Fibroblast of lung (primary cell): ENCODE results near the gene DSCAML1. TPM values are rescaled to one million over a fixed set of nuclear protein-coding genes. Genes with fewer than 3 reads are reported as not detected.

Experiments used
- DNase-seq, 2 donors: peaks; one replicate each; pipeline versions ENCODE4 v3.0.0 to v3.0.0-alpha.2; 2010; ENCODE audit warnings: low read depth in 2 of 2
- H2AFZ ChIP-seq: 2 replicates; pipeline ENCODE4 v1.5.1; 2012; ENCODE audit warnings: low read length, control low read depth, inconsistent platforms
- H3K27ac ChIP-seq: 2 replicates; pipeline ENCODE4 v1.5.1; 2011; ENCODE audit warnings: low read length, control low read depth; ENCODE audit not compliant: insufficient read depth
- H3K27me3 ChIP-seq: 2 replicates; pipeline ENCODE4 v1.5.1; 2011; ENCODE audit warnings: mild to moderate bottlenecking, low read length; ENCODE audit not compliant: control insufficient read depth, insufficient read depth
- H3K36me3 ChIP-seq: 2 replicates; pipeline ENCODE4 v1.5.1; 2011; ENCODE audit warnings: low read length; ENCODE audit not compliant: control insufficient read depth, insufficient read depth
- H3K4me1 ChIP-seq: 2 replicates; pipeline ENCODE4 v1.5.1; 2011; ENCODE audit warnings: low read length; ENCODE audit not compliant: control insufficient read depth, insufficient read depth; ENCODE audit errors: extremely low read depth
- H3K4me2 ChIP-seq: 2 replicates; pipeline ENCODE4 v1.5.1; 2011; ENCODE audit warnings: low read length, control low read depth; ENCODE audit not compliant: insufficient read depth; ENCODE audit errors: extremely low read depth
- H3K4me3 ChIP-seq, 4 experiments: fragments of 200-600 bp in 1 of 4; sonication (generic) in 1 of 4; replicated peaks in 1 of 4; 2 replicates each; pipeline ENCODE4 v1.5.1; 2011 to 2016; ENCODE audit warnings: low read length in 4 of 4, low read depth in 3 of 4, mild to moderate bottlenecking in 3 of 4, control low read depth in 2 of 4, inconsistent platforms in 1 of 4, mixed read lengths in 1 of 4; ENCODE audit not compliant: insufficient read depth in 1 of 4; ENCODE audit errors: control extremely low read depth in 1 of 4
- H3K79me2 ChIP-seq: 2 replicates; pipeline ENCODE4 v1.5.1; 2012; ENCODE audit warnings: mild to moderate bottlenecking, low read length, inconsistent platforms; ENCODE audit not compliant: control insufficient read depth, insufficient read depth
- H3K9ac ChIP-seq: 2 replicates; pipeline ENCODE4 v1.5.1; 2011; ENCODE audit warnings: mild to moderate bottlenecking, low read length, control low read depth; ENCODE audit not compliant: insufficient read depth
- H3K9me3 ChIP-seq: 2 replicates; pipeline ENCODE4 v1.5.1; 2012; ENCODE audit warnings: low read depth, low read length; ENCODE audit not compliant: control insufficient read depth, insufficient read depth
- H4K20me1 ChIP-seq: 2 replicates; pipeline ENCODE4 v1.5.1; 2011; ENCODE audit warnings: low read length; ENCODE audit not compliant: control insufficient read depth, insufficient read depth; ENCODE audit errors: extremely low read depth
- EZH2 ChIP-seq: IDR thresholded peaks from 2 replicates; pipeline ENCODE4 v1.5.1; 2012; ENCODE audit warnings: low read length, control low read depth, mild to moderate bottlenecking; ENCODE audit errors: missing control alignments
- polyA plus RNA-seq, 2 donors: library from polyadenylated mRNA; depleted of rRNA in 1 of 2; stranded (reverse) in 1 of 2; unstranded in 1 of 2; fragments of >200 nt; gene quantifications; 2 replicates each; pipeline ENCODE4 v1.2.1, GENCODE V29; 2011 to 2012; ENCODE audit warnings: missing spikeins in 1 of 2
- total RNA-seq: library from RNA; depleted of rRNA; stranded (reverse); fragments of >200 nt; gene quantifications from 2 replicates; pipeline ENCODE4 v1.2.1, GENCODE V29; 2014
- TF ChIP-seq, protein P1 (sequence below), 2 donors: IDR thresholded peaks in 1 of 2; conservative IDR thresholded peaks in 1 of 2; 1 replicate in 1 of 2; 2 replicates in 1 of 2; pipeline ENCODE4 v1.5.1; 2011 to 2012; ENCODE audit warnings: low read length in 2 of 2, control low read depth in 1 of 2, inconsistent platforms in 1 of 2, low read depth in 1 of 2, mild to moderate bottlenecking in 1 of 2

The DSCAML1 gene
- total and polyA plus RNA-seq, 2 donors (not counting 1 experiment from before 2014, with no cell fraction given) = not detected

- no peak for DNase-seq
- no peak for TF ChIP-seq EZH2
- TF ChIP-seq, protein P1, sequence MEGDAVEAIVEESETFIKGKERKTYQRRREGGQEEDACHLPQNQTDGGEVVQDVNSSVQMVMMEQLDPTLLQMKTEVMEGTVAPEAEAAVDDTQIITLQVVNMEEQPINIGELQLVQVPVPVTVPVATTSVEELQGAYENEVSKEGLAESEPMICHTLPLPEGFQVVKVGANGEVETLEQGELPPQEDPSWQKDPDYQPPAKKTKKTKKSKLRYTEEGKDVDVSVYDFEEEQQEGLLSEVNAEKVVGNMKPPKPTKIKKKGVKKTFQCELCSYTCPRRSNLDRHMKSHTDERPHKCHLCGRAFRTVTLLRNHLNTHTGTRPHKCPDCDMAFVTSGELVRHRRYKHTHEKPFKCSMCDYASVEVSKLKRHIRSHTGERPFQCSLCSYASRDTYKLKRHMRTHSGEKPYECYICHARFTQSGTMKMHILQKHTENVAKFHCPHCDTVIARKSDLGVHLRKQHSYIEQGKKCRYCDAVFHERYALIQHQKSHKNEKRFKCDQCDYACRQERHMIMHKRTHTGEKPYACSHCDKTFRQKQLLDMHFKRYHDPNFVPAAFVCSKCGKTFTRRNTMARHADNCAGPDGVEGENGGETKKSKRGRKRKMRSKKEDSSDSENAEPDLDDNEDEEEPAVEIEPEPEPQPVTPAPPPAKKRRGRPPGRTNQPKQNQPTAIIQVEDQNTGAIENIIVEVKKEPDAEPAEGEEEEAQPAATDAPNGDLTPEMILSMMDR (conservative IDR thresholded peaks at IDR 0.05 in 1 of 2, IDR thresholded peaks at IDR 0.05 in 1 of 2; ENCODE audit: low read depth in 1 of 2, low read length in 2 of 2) = no peak
These were observed 335.4 kb downstream of the DSCAML1 start for GRCh38 chr11:117461396-117462182.

DNA sequence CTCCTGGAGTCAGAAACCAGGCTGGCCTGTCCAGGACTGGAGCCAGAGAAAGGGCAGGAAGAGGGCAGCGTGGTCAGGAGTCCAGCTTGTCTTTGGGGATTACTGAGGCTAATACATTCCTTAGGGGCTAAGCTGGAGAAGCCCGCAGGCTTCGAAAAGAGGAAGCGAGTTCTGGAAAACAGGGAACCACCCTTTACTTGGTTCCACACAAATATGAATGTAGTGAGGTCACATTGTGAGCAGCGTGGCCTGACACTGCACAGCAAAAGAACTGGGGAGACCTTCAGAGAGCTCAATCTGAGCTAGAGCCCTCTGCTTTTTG, 337.1 kb downstream of the DSCAML1 start:
- no peak for TF ChIP-seq EZH2
- TF ChIP-seq, protein P1 (conservative IDR thresholded peaks at IDR 0.05 in 1 of 2, IDR thresholded peaks at IDR 0.05 in 1 of 2; ENCODE audit: low read depth in 1 of 2, low read length in 2 of 2) = no peak
- no peaks in the 10 kb centered on the region for H4K20me1 ChIP-seq
- no peak overlapping the region for H3K9ac ChIP-seq
- no peaks in the 10 kb centered on the region for H3K27me3 ChIP-seq
- H3K4me2 ChIP-seq = no peak overlapping the region
- no peaks in the 10 kb centered on the region for H3K36me3 ChIP-seq
- no peak overlapping the region for H3K27ac ChIP-seq
- no peaks in the 10 kb centered on the region for H3K4me1 ChIP-seq
- no peak overlapping the region for H2AFZ ChIP-seq
- H3K79me2 ChIP-seq = no peaks in the 10 kb centered on the region
- no peak overlapping the region for H3K4me3 ChIP-seq
- no peak for DNase-seq
- no peaks in the 10 kb centered on the region for H3K9me3 ChIP-seq

More at GRCh38 chr11:117461396-117462182, 335.4 kb downstream of the DSCAML1 start:
- Histone ChIP-seq H4K20me1 (no peaks in the 10 kb centered on the region), H3K4me3 (no peak overlapping the region), H3K79me2 (no peaks in the 10 kb centered on the region), H3K27me3 (no peaks in the 10 kb centered on the region), H3K36me3 (no peaks in the 10 kb centered on the region), H3K4me2 (no peak overlapping the region), H3K4me1 (no peaks in the 10 kb centered on the region), H3K27ac (no peak overlapping the region), H3K9me3 (no peaks in the 10 kb centered on the region), H3K9ac (no peak overlapping the region), H2AFZ (no peak overlapping the region)

GRCh38 chr11:117459123-117459978, 337.7 kb downstream of the DSCAML1 start:
- H3K27me3 ChIP-seq = no peaks in the 10 kb centered on the region
- H3K27ac ChIP-seq = no peak overlapping the region
- no peaks in the 10 kb centered on the region for H3K36me3 ChIP-seq
- no peaks in the 10 kb centered on the region for H4K20me1 ChIP-seq
- no peaks in the 10 kb centered on the region for H3K9me3 ChIP-seq
- no peak overlapping the region for H3K4me3 ChIP-seq
- H3K79me2 ChIP-seq = no peaks in the 10 kb centered on the region
- no peak overlapping the region for H3K9ac ChIP-seq
- no peaks in the 10 kb centered on the region for H3K4me1 ChIP-seq
- TF ChIP-seq, protein P1 (conservative IDR thresholded peaks at IDR 0.05 in 1 of 2, IDR thresholded peaks at IDR 0.05 in 1 of 2; ENCODE audit: low read depth in 1 of 2, low read length in 2 of 2) = no peak
- no peak for TF ChIP-seq EZH2
- H3K4me2 ChIP-seq = no peak overlapping the region
- DNase-seq = no peak
- H2AFZ ChIP-seq = no peak overlapping the region
